Psoas muscle (tissue), 8 donors: Measurements from ENCODE around the gene IRF2BP1. TPM values are rescaled to one million over a fixed set of nuclear protein-coding genes. Genes with fewer than 3 reads are reported as not detected.

Experiments
- ATAC-seq, 4 donors: fragments of 200-7000 bp; cut with Tn5 transposase; one replicate each; pipeline ENCODE4 v1.9.1; 2020; ENCODE audit warnings: moderate library complexity in 3 of 4, mild to moderate bottlenecking in 2 of 4
- DNase-seq, 2 donors: peaks; one replicate each; pipeline ENCODE4 v3.0.0-alpha.2; 2020
- H3K27ac ChIP-seq: fragments of 200-600 bp; one replicate; pipeline ENCODE4 v1.8.0; 2022
- H3K27me3 ChIP-seq, 3 donors: fragments of 200-600 bp in 1 of 3; one replicate each; pipeline versions ENCODE4 v1.6.1 to v1.8.0; 2013 to 2022; ENCODE audit warnings: low read length in 2 of 3, mild to moderate bottlenecking in 2 of 3, moderate library complexity in 1 of 3; ENCODE audit not compliant: insufficient read depth in 3 of 3
- H3K36me3 ChIP-seq, 2 donors: fragments of 200-600 bp in 1 of 2; one replicate each; pipeline versions ENCODE4 v1.6.1 to v1.8.0; 2013 to 2022; ENCODE audit warnings: low read depth in 1 of 2, mild to moderate bottlenecking in 1 of 2, moderate library complexity in 1 of 2; ENCODE audit not compliant: insufficient read depth in 1 of 2
- H3K4me1 ChIP-seq: fragments of 200-600 bp; one replicate; pipeline ENCODE4 v1.8.0; 2022
- H3K4me3 ChIP-seq: fragments of 200-600 bp; one replicate; pipeline ENCODE4 v1.8.0; 2022; ENCODE audit warnings: mild to moderate bottlenecking
- H3K9me3 ChIP-seq: fragments of 200-600 bp; one replicate; pipeline ENCODE4 v1.8.0; 2022
- CTCF ChIP-seq: fragments of 200-600 bp; IDR thresholded peaks from one replicate; pipeline ENCODE4 v1.8.0; 2022; ENCODE audit warnings: antibody characterized with exemption
- WGBS, 3 donors: extraction: QIAGEN DNeasy Blood & Tissue Kit; methylation state at CpG; one replicate each; pipeline versions ENCODE4 v1.1.6 to v1.1.7; 2013; 5-methylcytosine and 5-hydroxymethylcytosine counted together
- intact Hi-C, 2 donors: fragments of 100-400 bp; cut with DNase I; formaldehyde crosslinking; loops; one replicate each; pipeline versions ENCODE4 v1.11.0 to v1.14.2; 2022
- polyA plus RNA-seq, 3 donors: library from polyadenylated mRNA; stranded (reverse); fragments of 200-250 nt; gene quantifications; one replicate each; pipeline ENCODE4 v1.2.3, GENCODE V29; 2013
- total RNA-seq, 4 donors: library from RNA; stranded (reverse); fragmentation: NEBNext Ultra II Directional in 2 of 4; extraction: Animal tissue kit (Norgen Biotek cat#: 25700) in 2 of 4; gene quantifications; one replicate each; pipeline versions ENCODE4 v1.2.1 to v1.2.4, GENCODE V29; 2021 to 2023
- donor health status: healthy with polysubstance abuse.
- donor health status: DM: no; HTN: no; CAD: no; lungs with moderate emphysema.
- donor health status: Bipolar disorder and iron deficiency.
- donor health status: healthy.
- donor health status: DM: yes; HTN: yes; CAD: no.
- donor health status: DM: no; HTN: no; CAD: no.
- donor health status: DM: no; HTN: no; CAD: no.
- donor health status: DM: yes; HTN: yes; CAD: no.

Gene IRF2BP1
- total and polyA plus RNA-seq, 7 donors: 12.6 to 25.4 (median 17.6) TPM

DNA sequence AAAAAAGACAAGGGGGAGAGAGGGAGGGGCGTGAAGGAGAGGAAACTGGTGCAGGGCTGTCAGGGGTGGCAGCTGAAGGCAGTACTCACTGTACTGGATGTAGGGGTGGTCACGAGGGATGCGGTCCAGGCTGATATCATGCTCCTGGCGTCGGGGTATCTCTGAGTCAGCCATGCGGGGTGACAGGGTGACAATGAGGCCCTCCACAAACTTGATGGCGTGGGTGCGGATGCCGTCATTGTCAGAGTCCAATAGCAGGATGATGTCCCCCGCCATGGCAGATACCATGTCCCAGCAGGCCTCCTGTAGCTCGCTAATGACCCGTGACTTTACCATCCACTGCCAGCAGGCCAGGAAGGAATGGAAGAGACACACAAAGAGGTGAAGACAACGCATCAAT lies 38.3 kb downstream of the IRF2BP1 start:
- no peak for TF ChIP-seq CTCF
- Histone ChIP-seq H3K27ac (no peak overlapping the region), H3K36me3 (peaks cover 3 to 100% of the 10 kb centered on the region in 2 donors), H3K4me3 (no peak overlapping the region), H3K27me3 (no peaks in the 10 kb centered on the region), H3K4me1 (no peaks in the 10 kb centered on the region), H3K9me3 (no peaks in the 10 kb centered on the region)
- no peak for ATAC-seq
- intact Hi-C loops: no loop called here
- WGBS, 3 donors: 92 to 95% (median 94%) methylated on average over 13 of the region's 13 CpGs
- peak in 1 of 2 donors; percentile 32 for DNase-seq

- Histone ChIP-seq H3K27ac (no peak overlapping the region), H3K4me1 (no peaks in the 10 kb centered on the region), H3K4me3 (no peak overlapping the region), H3K27me3 (no peaks in the 10 kb centered on the region), H3K9me3 (no peaks in the 10 kb centered on the region), H3K36me3 (peaks cover 12 to 100% of the 10 kb centered on the region in 2 donors)
- ATAC-seq: no peak
- intact Hi-C loops: no loop called here
- WGBS, 3 donors: 94 to 96% (median 95%) methylated on average over 14 of the region's 14 CpGs
- no peak for TF ChIP-seq CTCF
- peak in 1 of 2 donors; percentile 35 for DNase-seq
Measured at GRCh38 chr19:45842198-45842597, 43.7 kb downstream of the IRF2BP1 start.

- 80 to 87% (median 83%) methylated on average over 7 of the region's 7 CpGs for WGBS, 3 donors
- H3K4me3 ChIP-seq: no peak overlapping the region
- H3K4me1 ChIP-seq: no peaks in the 10 kb centered on the region
- H3K27ac ChIP-seq: no peak overlapping the region
- intact Hi-C loops: no loop called here
- ATAC-seq (peak in 1 of 4 donors; percentile 14), DNase-seq (peak in 1 of 2 donors; percentile 23)
- peaks cover 16 to 100% of the 10 kb centered on the region in 2 donors for H3K36me3 ChIP-seq
- no peak for TF ChIP-seq CTCF
- H3K27me3 ChIP-seq: no peaks in the 10 kb centered on the region
- no peaks in the 10 kb centered on the region for H3K9me3 ChIP-seq
Measured at GRCh38 chr19:45834970-45835369, 51.0 kb downstream of the IRF2BP1 start.

Other genes with a start within 250 kb of the IRF2BP1 start
- 10 to 100 TPM; 10.4 to 31.1 (median 18.3) TPM for gene EML2, start 246.7 kb downstream of the IRF2BP1 start, total RNA-seq
- gene EML2, start 246.7 kb downstream of the IRF2BP1 start, polyA plus RNA-seq: 1 to 10 TPM; 6.2 to 8.3 (median 6.7) TPM
- gene GIPR, start 217.9 kb downstream of the IRF2BP1 start, total RNA-seq: not detected
- gene GIPR, start 217.9 kb downstream of the IRF2BP1 start, polyA plus RNA-seq: under 1 TPM in 2 of 3 donors, not detected in 1; under 0.01 to 0.08 TPM
- gene SNRPD2, start 194.2 kb downstream of the IRF2BP1 start, total RNA-seq: 100 to 1,000 TPM; 205 to 243 (median 222) TPM
- 100 to 1,000 TPM; 251 to 368 (median 326) TPM for gene SNRPD2, start 194.2 kb downstream of the IRF2BP1 start, polyA plus RNA-seq
- gene QPCTL, start 193.5 kb downstream of the IRF2BP1 start, total RNA-seq: 1 to 10 TPM in 2 of 4 donors, under 1 TPM in 2; 0.84 to 1.6 (median 1.1) TPM
- 1 to 10 TPM in 1 of 3 donors, under 1 TPM in 2; 0.41 to 1.6 (median 0.84) TPM for gene QPCTL, start 193.5 kb downstream of the IRF2BP1 start, polyA plus RNA-seq
- gene FBXO46, start 155.2 kb downstream of the IRF2BP1 start, total RNA-seq: 10 to 100 TPM in 2 of 4 donors, 1 to 10 TPM in 2; 6.4 to 13.0 (median 9.9) TPM
- 1 to 10 TPM; 4.6 to 9.5 (median 5.0) TPM for gene FBXO46, start 155.2 kb downstream of the IRF2BP1 start, polyA plus RNA-seq
- not detected for gene MEIOSIN, start 152.7 kb downstream of the IRF2BP1 start, total RNA-seq
- under 1 TPM in 1 of 3 donors, not detected in 2; 0.01 TPM for gene MEIOSIN, start 152.7 kb downstream of the IRF2BP1 start, polyA plus RNA-seq
- 10 to 100 TPM in 1 of 4 donors, 1 to 10 TPM in 3; 9.2 to 14.5 (median 9.4) TPM for gene SIX5, start 116.9 kb downstream of the IRF2BP1 start, total RNA-seq
- 1 to 10 TPM; 7.0 to 9.1 (median 8.7) TPM for gene SIX5, start 116.9 kb downstream of the IRF2BP1 start, polyA plus RNA-seq
- gene DMPK, start 103.7 kb downstream of the IRF2BP1 start, total RNA-seq: 100 to 1,000 TPM; 132 to 617 (median 337) TPM
- gene DMPK, start 103.7 kb downstream of the IRF2BP1 start, polyA plus RNA-seq: 10 to 100 TPM; 53.0 to 77.7 (median 77.0) TPM
- 100 to 1,000 TPM in 1 of 4 donors, 10 to 100 TPM in 3; 50.8 to 104 (median 66.9) TPM for gene DMWD, start 93.3 kb downstream of the IRF2BP1 start, total RNA-seq
- 10 to 100 TPM; 38.4 to 61.8 (median 48.2) TPM for gene DMWD, start 93.3 kb downstream of the IRF2BP1 start, polyA plus RNA-seq
- under 1 TPM in 2 of 4 donors, not detected in 2; 0.12 to 0.15 TPM for gene RSPH6A, start 70.8 kb downstream of the IRF2BP1 start, total RNA-seq
- under 1 TPM in 2 of 3 donors, not detected in 1; 0.03 to 0.05 TPM for gene RSPH6A, start 70.8 kb downstream of the IRF2BP1 start, polyA plus RNA-seq
- 10 to 100 TPM; 47.6 to 80.3 (median 56.8) TPM for gene SYMPK, start 23.0 kb downstream of the IRF2BP1 start, total RNA-seq
- gene SYMPK, start 23.0 kb downstream of the IRF2BP1 start, polyA plus RNA-seq: 10 to 100 TPM; 27.6 to 37.3 (median 36.6) TPM
- gene FOXA3, start 21.8 kb downstream of the IRF2BP1 start, total RNA-seq: not detected
- under 1 TPM; 0.05 to 0.35 (median 0.23) TPM for gene FOXA3, start 21.8 kb downstream of the IRF2BP1 start, polyA plus RNA-seq
- 10 to 100 TPM; 11.3 to 14.8 (median 13.1) TPM for gene MYPOP, start 16.5 kb upstream of the IRF2BP1 start, total RNA-seq
- 10 to 100 TPM; 10.6 to 20.7 (median 11.0) TPM for gene MYPOP, start 16.5 kb upstream of the IRF2BP1 start, polyA plus RNA-seq
- not detected for gene NANOS2, start 28.6 kb upstream of the IRF2BP1 start, total RNA-seq
- gene NANOS2, start 28.6 kb upstream of the IRF2BP1 start, polyA plus RNA-seq: not detected
- gene NOVA2, start 87.7 kb upstream of the IRF2BP1 start, total RNA-seq: 1 to 10 TPM; 1.6 to 4.3 (median 2.7) TPM
- under 1 TPM; 0.27 to 0.98 (median 0.60) TPM for gene NOVA2, start 87.7 kb upstream of the IRF2BP1 start, polyA plus RNA-seq
- 1 to 10 TPM; 4.9 to 6.2 (median 5.5) TPM for gene CCDC61, start 109.3 kb upstream of the IRF2BP1 start, total RNA-seq
- 1 to 10 TPM; 2.9 to 5.3 (median 4.0) TPM for gene CCDC61, start 109.3 kb upstream of the IRF2BP1 start, polyA plus RNA-seq
- gene PGLYRP1, start 136.9 kb upstream of the IRF2BP1 start, total RNA-seq: under 1 TPM in 1 of 4 donors, not detected in 3; 0.76 TPM
- gene PGLYRP1, start 136.9 kb upstream of the IRF2BP1 start, polyA plus RNA-seq: under 1 TPM in 1 of 3 donors, not detected in 2; 0.08 TPM
- not detected for gene IGFL4, start 154.9 kb upstream of the IRF2BP1 start, total RNA-seq
- not detected for gene IGFL4, start 154.9 kb upstream of the IRF2BP1 start, polyA plus RNA-seq
- gene IGFL3, start 238.5 kb upstream of the IRF2BP1 start, total RNA-seq: not detected
- not detected for gene IGFL3, start 238.5 kb upstream of the IRF2BP1 start, polyA plus RNA-seq